Measurements from ENCODE around the gene C2orf78. TPM values are rescaled to one million over a fixed set of nuclear protein-coding genes. Genes with fewer than 3 reads are reported as not detected.
"Not testable (repeated sequence)": the region's sequence is repeated elsewhere in the genome, so short reads cannot be mapped to it uniquely, and the experiment has no call there.

C2orf78 gene
- total and polyA plus RNA-seq, 8 donors = not detected

DNA sequence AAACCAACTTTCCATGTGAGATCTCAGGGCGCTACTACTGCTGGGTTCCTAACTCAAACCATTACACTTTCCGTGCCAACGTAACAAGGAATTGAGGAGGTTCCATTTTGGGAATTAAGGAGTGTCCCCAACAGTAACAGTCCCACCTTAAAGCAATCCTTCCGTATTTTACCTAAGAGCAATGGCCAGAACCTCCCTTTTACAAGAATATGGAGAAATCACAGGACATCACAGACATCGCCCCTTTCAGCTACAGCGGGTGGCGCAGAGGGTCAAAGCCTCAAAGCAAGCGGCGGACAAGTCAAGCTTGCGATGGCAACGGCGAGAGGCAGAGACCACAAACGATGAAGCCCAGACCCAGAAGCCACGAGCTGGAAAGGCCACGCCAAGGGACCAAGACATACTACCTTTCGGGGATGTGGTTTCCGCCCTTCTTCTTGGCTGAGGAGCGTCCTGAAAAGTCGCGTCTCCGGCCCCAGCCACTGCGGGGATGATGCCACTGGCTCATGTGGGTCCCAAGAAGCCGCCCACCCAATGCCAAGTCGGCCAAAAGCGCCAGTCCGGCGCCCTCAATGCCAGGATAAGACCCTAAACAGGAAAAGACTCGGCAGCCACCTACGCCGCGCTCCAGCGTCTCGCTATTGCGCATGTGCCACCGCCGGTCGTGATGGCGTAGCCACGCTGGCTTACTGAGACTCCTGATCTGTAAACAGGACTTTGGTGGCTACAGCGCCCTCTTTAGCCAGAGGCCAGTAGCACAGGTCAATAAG, 4.3 kb upstream of the C2orf78 start, which contains the start of gene DUSP11:
Gene DUSP11, minus strand, starts transcription at position 637 of the 770 bp plus-strand sequence. Its CDS starts 129 bp downstream, at position 508.
- H3K36me3 ChIP-seq = peaks cover 0 to 5% (median 0%) of the 10 kb centered on the region in 3 donors
- no peaks in the 10 kb centered on the region for H3K27me3 ChIP-seq
- intact Hi-C loops (cut with DNase I) = no loop called here
- ATAC-seq = peak; percentile 99 to 100 (median 100)
- DNase-seq = peak; percentile 89 to 98 (median 95)
- H3K27ac ChIP-seq = peak within 1 kb of the TSS; percentile 46 to 85 (median 81)
- FAIRE-seq = peak; percentile 53
- 0% methylated on average over 40 of the region's 40 CpGs for WGBS, 2 donors
- peak within 1 kb of the TSS; percentile 47 to 95 (median 82) for H3K4me3 ChIP-seq
- H3K4me1 ChIP-seq = peaks cover 0 to 19% (median 5%) of the 10 kb centered on the region in 3 donors
- TF ChIP-seq, protein P1, sequence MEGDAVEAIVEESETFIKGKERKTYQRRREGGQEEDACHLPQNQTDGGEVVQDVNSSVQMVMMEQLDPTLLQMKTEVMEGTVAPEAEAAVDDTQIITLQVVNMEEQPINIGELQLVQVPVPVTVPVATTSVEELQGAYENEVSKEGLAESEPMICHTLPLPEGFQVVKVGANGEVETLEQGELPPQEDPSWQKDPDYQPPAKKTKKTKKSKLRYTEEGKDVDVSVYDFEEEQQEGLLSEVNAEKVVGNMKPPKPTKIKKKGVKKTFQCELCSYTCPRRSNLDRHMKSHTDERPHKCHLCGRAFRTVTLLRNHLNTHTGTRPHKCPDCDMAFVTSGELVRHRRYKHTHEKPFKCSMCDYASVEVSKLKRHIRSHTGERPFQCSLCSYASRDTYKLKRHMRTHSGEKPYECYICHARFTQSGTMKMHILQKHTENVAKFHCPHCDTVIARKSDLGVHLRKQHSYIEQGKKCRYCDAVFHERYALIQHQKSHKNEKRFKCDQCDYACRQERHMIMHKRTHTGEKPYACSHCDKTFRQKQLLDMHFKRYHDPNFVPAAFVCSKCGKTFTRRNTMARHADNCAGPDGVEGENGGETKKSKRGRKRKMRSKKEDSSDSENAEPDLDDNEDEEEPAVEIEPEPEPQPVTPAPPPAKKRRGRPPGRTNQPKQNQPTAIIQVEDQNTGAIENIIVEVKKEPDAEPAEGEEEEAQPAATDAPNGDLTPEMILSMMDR (IDR thresholded peaks at IDR 0.05) = peak; percentile 80 to 94 (median 85)
- no peaks in the 10 kb centered on the region for H3K9me3 ChIP-seq

DNA sequence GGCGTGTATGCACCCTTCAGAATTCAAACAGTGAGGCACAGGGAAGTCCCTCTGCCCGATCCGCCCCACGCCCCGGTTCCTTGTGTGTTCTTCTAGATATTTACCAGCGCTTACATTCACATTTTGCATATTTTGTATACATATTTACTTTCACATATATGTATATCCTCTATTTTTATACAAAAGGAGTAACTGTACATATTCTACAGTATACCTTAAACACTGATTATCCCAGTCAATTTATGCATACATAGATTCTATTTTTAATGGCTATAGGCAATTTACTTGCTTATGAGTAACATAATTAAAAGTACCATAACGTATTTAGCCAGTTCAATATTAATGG, 3.8 kb upstream of the C2orf78 start:
- Histone ChIP-seq H3K4me3 (peak overlapping the region in 2 of 4 donors; percentile 72 to 92), H3K27me3 (no peaks in the 10 kb centered on the region), H3K36me3 (no peaks in the 10 kb centered on the region), H3K9me3 (no peaks in the 10 kb centered on the region), H3K4me1 (peaks cover 0 to 19% (median 5%) of the 10 kb centered on the region in 3 donors), H3K27ac (no peak overlapping the region)
- 4 to 5% methylated on average over 7 of the region's 7 CpGs for WGBS, 2 donors
- ATAC-seq = no peak
- TF ChIP-seq, protein P1 (IDR thresholded peaks at IDR 0.05) = no peak
- no peak for FAIRE-seq
- intact Hi-C loops (cut with DNase I) = no loop called here
- DNase-seq = no peak

DNA sequence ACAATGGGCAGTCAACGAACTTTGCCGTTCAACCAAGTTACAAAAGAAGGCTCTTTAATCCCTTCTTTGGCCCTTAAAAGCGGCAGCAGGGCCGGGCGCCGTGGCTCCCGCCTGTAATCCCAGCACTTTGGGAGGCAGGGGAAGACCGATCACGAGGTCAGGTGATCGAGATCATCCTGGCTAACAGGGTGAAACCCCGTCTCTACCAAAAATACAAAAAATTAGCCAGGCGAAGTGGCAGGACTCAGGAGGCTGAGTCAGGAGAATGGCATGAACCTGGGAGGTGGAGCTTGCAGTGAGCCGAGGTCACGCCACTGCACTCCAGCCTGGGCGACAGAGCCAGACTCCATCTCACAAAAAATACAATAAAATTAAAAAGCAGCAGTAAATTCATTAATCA, 581 bp upstream of the C2orf78 start:
- intact Hi-C loops (cut with DNase I); H3K9me3 ChIP-seq; ATAC-seq; DNase-seq; H3K36me3 ChIP-seq; H3K27ac ChIP-seq; FAIRE-seq; H3K4me3 ChIP-seq; H3K27me3 ChIP-seq: not testable (repeated sequence)
- 54 to 66% methylated on average over 15 of the region's 15 CpGs for WGBS, 2 donors
- H3K4me1 ChIP-seq = peaks cover 0 to 12% (median 5%) of the 10 kb centered on the region in 3 donors

DNA sequence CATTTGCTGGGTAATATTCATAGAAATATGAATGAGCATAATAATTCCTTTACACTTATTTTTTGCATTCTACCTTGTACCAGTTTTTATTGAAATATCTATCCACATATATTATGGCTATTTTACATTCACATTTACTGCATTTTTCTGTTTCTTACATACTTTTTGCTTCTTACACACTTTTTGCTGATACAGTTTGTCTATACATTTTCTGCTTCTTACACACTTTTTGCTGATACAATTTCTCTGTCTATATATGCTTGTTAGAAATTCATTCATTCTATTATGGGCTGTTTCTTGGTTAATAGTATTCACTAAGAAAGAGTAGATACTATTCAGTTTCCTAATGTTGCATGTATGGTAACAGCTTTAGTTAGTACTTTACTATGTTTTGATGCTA, 27.9 kb downstream of the C2orf78 start:
- H3K4me1 ChIP-seq = peaks cover 0 to 8% (median 4%) of the 10 kb centered on the region in 3 donors
- no peak for DNase-seq
- H3K4me3 ChIP-seq = no peak overlapping the region
- H3K27ac ChIP-seq = no peak overlapping the region
- no peaks in the 10 kb centered on the region for H3K27me3 ChIP-seq
- intact Hi-C loops (cut with DNase I) = no loop called here
- no peak for ATAC-seq
- H3K36me3 ChIP-seq = no peaks in the 10 kb centered on the region
- no peak for FAIRE-seq
- TF ChIP-seq, protein P1 (IDR thresholded peaks at IDR 0.05) = no peak
- H3K9me3 ChIP-seq = no peaks in the 10 kb centered on the region

DNA sequence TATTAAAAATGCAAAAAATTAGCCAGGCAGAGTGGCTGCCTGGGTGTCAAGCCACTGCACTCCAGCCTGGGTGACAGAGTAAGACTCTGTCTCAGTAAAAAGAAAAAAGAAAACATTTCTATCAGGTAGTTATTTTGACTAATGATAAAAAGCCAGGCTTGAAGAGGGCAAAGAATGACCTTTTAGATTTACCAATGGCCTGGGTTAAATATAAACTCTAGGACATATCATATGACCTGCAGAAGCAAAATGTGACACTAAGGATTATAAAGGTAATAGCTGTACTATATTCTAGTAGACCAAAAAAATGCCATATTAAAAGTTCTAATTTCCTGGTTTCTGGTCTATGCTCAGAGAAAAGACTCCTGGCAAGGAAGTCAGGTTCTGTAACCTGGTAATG, 28.7 kb downstream of the C2orf78 start:
- Histone ChIP-seq H3K27ac (no peak overlapping the region), H3K9me3 (no peaks in the 10 kb centered on the region), H3K36me3 (no peaks in the 10 kb centered on the region), H3K27me3 (no peaks in the 10 kb centered on the region), H3K4me3 (no peak overlapping the region), H3K4me1 (peaks cover 0 to 8% (median 4%) of the 10 kb centered on the region in 3 donors)
- FAIRE-seq (no peak), DNase-seq (no peak), ATAC-seq (no peak)
- TF ChIP-seq, protein P1 (IDR thresholded peaks at IDR 0.05) = no peak
- intact Hi-C loops (cut with DNase I) = no loop called here

Measured in pancreas (tissue), 10 donors.